Endodermal cell (in vitro differentiated cells): Measurements from ENCODE around the gene POU2AF1. TPM values are rescaled to one million over a fixed set of nuclear protein-coding genes. Genes with fewer than 3 reads are reported as not detected.

Experiments
- DNase-seq: peaks from one replicate; pipeline ENCODE4 v3.0.0-alpha.2; 2017
- H3K27ac ChIP-seq: 2 replicates; pipeline ENCODE4 v1.5.1; 2013; ENCODE audit warnings: mild to moderate bottlenecking, low read depth, low read length, moderate library complexity
- H3K27me3 ChIP-seq: 2 replicates; pipeline ENCODE4 v1.6.1; 2013; ENCODE audit warnings: mild to moderate bottlenecking, low read length, moderate library complexity; ENCODE audit not compliant: insufficient read depth, control insufficient read depth, poor library complexity, severe bottlenecking
- H3K36me3 ChIP-seq: 2 replicates; pipeline ENCODE4 v1.7.0; 2013; ENCODE audit warnings: mild to moderate bottlenecking, low read length, moderate library complexity; ENCODE audit not compliant: control insufficient read depth, insufficient read depth
- H3K4me1 ChIP-seq: one replicate; pipeline ENCODE4 v1.7.0; 2013; ENCODE audit warnings: low read length; ENCODE audit not compliant: control insufficient read depth, insufficient read depth
- H3K4me3 ChIP-seq: 2 replicates; pipeline ENCODE4 v1.5.1; 2013; ENCODE audit warnings: mild to moderate bottlenecking, low read length, moderate library complexity
- H3K9ac ChIP-seq: 2 replicates; pipeline ENCODE4 v1.6.1; 2013; ENCODE audit warnings: mild to moderate bottlenecking, low read length, moderate library complexity; ENCODE audit not compliant: poor library complexity, severe bottlenecking; ENCODE audit errors: extremely low read depth
- H3K9me3 ChIP-seq: 2 replicates; pipeline ENCODE4 v1.6.1; 2013; ENCODE audit warnings: mild to moderate bottlenecking, low read length, moderate library complexity; ENCODE audit not compliant: control insufficient read depth
- H3K27ac Mint-ChIP-seq: 2 replicates; pipeline ENCODE4 v1.8.0; 2020; ENCODE audit warnings: mixed read lengths
- H3K27me3 Mint-ChIP-seq: 2 replicates; pipeline ENCODE4 v1.8.0; 2021; ENCODE audit warnings: mild to moderate bottlenecking, mixed read lengths; ENCODE audit not compliant: insufficient read depth
- H3K36me3 Mint-ChIP-seq: 2 replicates; pipeline ENCODE4 v1.8.0; 2020; ENCODE audit warnings: low read depth, mixed read lengths
- H3K4me1 Mint-ChIP-seq: 2 replicates; pipeline ENCODE4 v1.8.0; 2020; ENCODE audit warnings: mixed read lengths
- H3K4me3 Mint-ChIP-seq: 2 replicates; pipeline ENCODE4 v1.8.0; 2020; ENCODE audit warnings: mild to moderate bottlenecking, moderate library complexity, mixed read lengths
- H3K9me3 Mint-ChIP-seq: 2 replicates; pipeline ENCODE4 v1.8.0; 2020; ENCODE audit warnings: mild to moderate bottlenecking, mixed read lengths
- CTCF ChIP-seq: fragments of 200-600 bp; sonication (generic); conservative IDR thresholded peaks from 2 replicates; pipeline ENCODE4 v1.5.0; 2021; ENCODE audit warnings: antibody characterized with exemption, mild to moderate bottlenecking
- WGBS, 2 experiments: methylation state at CpG; one replicate each; pipeline versions ENCODE4 v1.1.5 to v1.1.7; 2013; ENCODE audit warnings: missing lambda C conversion rate in 2 of 2, mixed read lengths in 1 of 2; ENCODE audit not compliant: insufficient coverage in 1 of 2, insufficient read length in 1 of 2; 5-methylcytosine and 5-hydroxymethylcytosine counted together
- total RNA-seq, 2 donors: library from RNA; stranded (reverse); fragmentation: NEBNext Ultra II Directional in 1 of 2; extraction: Animal tissue kit (Norgen Biotek cat#: 25700) in 1 of 2; gene quantifications; 2 replicates in 1 of 2; 3 replicates in 1 of 2; pipeline ENCODE4 v1.2.1, GENCODE V29; 2021

POU2AF1 gene
- total RNA-seq, 2 donors from 2014 or later: 0.46 to 0.77 TPM

GRCh38 chr11:111358038-111359001 lies 20.8 kb downstream of the POU2AF1 start:
- no peak overlapping the region for H3K4me3 Mint-ChIP-seq
- no peak overlapping the region for H3K27ac Mint-ChIP-seq
- no peak for TF ChIP-seq CTCF
- H3K9me3 Mint-ChIP-seq: no peaks in the 10 kb centered on the region
- Histone ChIP-seq H3K4me1 (peaks cover 8% of the 10 kb centered on the region), H3K9me3 (no peaks in the 10 kb centered on the region), H3K36me3 (no peaks in the 10 kb centered on the region), H3K9ac (no peak overlapping the region), H3K27me3 (peaks cover 15% of the 10 kb centered on the region), H3K27ac (no peak overlapping the region), H3K4me3 (no peak overlapping the region)
- no peaks in the 10 kb centered on the region for H3K36me3 Mint-ChIP-seq
- H3K27me3 Mint-ChIP-seq: peaks cover 16% of the 10 kb centered on the region
- 88 to 92% methylated on average over 21 to 22 of the region's 22 CpGs for WGBS, 2 experiments
- peaks cover 30% of the 10 kb centered on the region for H3K4me1 Mint-ChIP-seq
- DNase-seq: peak; percentile 43

GRCh38 chr11:111357150-111358037 lies 21.7 kb downstream of the POU2AF1 start:
- TF ChIP-seq CTCF: peak; percentile 62
- no peak overlapping the region for H3K9ac ChIP-seq
- peaks cover 8% of the 10 kb centered on the region for H3K4me1 ChIP-seq
- Mint-ChIP-seq H3K9me3 (no peaks in the 10 kb centered on the region), H3K4me1 (peaks cover 26% of the 10 kb centered on the region), H3K4me3 (no peak overlapping the region), H3K27me3 (peaks cover 20% of the 10 kb centered on the region), H3K27ac (no peak overlapping the region), H3K36me3 (no peaks in the 10 kb centered on the region)
- H3K27ac ChIP-seq: no peak overlapping the region
- H3K9me3 ChIP-seq: no peaks in the 10 kb centered on the region
- DNase-seq: peak; percentile 60
- WGBS, 2 experiments: 92 to 98% methylated on average over 8 to 18 of the region's 18 CpGs
- H3K4me3 ChIP-seq: no peak overlapping the region
- H3K27me3 ChIP-seq: peaks cover 15% of the 10 kb centered on the region
- no peaks in the 10 kb centered on the region for H3K36me3 ChIP-seq

GRCh38 chr11:111356660-111357048 lies 22.4 kb downstream of the POU2AF1 start:
- H3K9me3 ChIP-seq: no peaks in the 10 kb centered on the region
- no peak for DNase-seq
- no peak for TF ChIP-seq CTCF
- WGBS, 2 experiments: 89 to 91% methylated on average over 2 of the region's 3 CpGs
- H3K4me3 Mint-ChIP-seq: no peak overlapping the region
- H3K27me3 Mint-ChIP-seq: peaks cover 23% of the 10 kb centered on the region
- H3K4me1 Mint-ChIP-seq: peaks cover 26% of the 10 kb centered on the region
- H3K4me1 ChIP-seq: peaks cover 8% of the 10 kb centered on the region
- H3K27me3 ChIP-seq: peaks cover 15% of the 10 kb centered on the region
- H3K27ac Mint-ChIP-seq: no peak overlapping the region
- H3K9me3 Mint-ChIP-seq: no peaks in the 10 kb centered on the region
- H3K36me3 ChIP-seq: no peaks in the 10 kb centered on the region
- no peaks in the 10 kb centered on the region for H3K36me3 Mint-ChIP-seq
- no peak overlapping the region for H3K4me3 ChIP-seq
- H3K27ac ChIP-seq: no peak overlapping the region
- H3K9ac ChIP-seq: no peak overlapping the region
